ENCODE measurements around the gene HOXD10.
A peak's percentile ranks its signal among the peaks of the same experiment; 100 is the strongest.

HOXD10 gene

GRCh38 chr2:176136374-176137251 lies 20.0 kb downstream of the HOXD10 start:
- peak; percentile 69 for DNase-seq (ENCODE audit: low spot score)

DNA sequence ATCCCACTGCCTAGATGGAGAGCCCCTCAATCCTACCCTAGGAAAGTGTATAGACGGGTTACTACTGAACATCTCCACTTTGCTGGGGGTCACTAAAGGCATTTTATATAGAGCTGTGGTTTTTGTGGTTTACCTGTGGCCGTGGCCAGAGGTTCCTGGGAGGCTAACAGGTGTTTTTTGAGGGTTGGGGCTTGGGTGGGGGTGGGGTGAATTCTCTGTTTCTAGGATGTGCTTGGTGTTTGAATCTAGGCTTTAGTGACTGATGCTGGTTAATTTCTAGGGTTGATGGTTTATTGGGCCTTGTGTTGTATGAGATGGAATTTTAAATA lies 20.6 kb downstream of the HOXD10 start:
- DNase-seq (ENCODE audit: low spot score), result no peak

- no peak for DNase-seq (ENCODE audit: low spot score)
Observed at GRCh38 chr2:176137906-176138305, 21.3 kb downstream of the HOXD10 start.

DNA sequence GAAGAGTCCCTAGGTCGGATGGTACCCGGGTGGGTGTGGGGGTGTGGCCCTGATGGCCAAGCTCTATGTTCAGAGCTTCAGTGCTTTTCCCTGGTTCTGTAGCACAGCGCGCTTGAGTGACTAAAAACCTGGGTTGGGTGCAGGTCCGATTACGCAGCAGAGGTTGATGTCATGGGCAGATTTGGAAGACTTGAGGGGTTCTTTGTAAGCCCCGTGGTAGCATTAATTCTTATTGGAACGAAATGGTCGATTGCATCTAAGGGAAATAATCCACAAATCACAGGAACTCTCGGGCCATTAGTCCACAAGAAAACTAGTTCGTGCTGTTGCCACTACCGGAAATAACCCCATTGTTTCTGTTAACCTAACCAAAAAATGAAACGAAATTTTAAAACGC lies 21.9 kb downstream of the HOXD10 start:
- DNase-seq (ENCODE audit: low spot score), result no peak

- no peak for DNase-seq (ENCODE audit: low spot score)
Observed at GRCh38 chr2:176138923-176139660, 22.5 kb downstream of the HOXD10 start.

- DNase-seq (ENCODE audit: low spot score), result no peak
Observed at GRCh38 chr2:176139661-176140512, 23.3 kb downstream of the HOXD10 start.

DNA sequence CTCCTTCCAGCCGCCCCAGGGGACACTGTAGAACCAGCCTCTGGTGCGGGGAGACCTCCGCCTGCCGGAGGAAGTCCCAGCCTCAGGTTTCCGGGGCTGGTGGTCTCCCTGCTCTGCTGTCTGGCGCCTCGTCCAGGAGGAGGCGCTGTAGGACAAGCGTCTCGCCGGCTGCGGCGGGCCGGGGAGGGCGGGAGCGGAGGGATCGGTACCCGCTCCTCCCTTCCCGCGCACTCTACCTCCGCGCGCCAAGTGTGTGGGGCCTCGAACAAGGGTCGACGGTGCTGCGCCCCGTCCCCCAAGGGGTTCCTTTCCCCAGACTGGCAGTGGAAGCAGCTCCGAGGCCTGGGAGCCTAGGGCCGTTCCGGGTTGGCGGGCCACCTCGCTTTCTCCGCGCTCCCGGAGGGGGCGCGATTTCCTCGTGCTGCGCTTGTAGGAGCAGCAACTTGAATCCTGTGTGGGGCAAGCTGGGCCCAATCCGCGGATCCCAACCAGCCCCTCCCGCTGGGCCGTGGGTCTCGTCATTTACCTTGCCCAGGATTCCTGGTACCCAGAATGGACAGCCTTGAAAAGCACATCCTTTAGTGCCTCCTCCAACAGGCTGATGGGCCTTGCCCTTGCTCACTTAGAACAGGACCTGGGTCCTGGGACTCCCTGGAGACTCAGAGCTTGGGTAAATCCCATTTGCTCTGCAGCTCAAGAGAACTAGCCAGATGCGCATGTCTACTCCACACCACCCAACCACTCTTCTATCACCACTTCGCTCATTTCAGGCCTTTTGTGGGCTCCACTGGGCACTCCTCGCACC lies 24.1 kb downstream of the HOXD10 start:
- DNase-seq (ENCODE audit: low spot score), result peak; percentile 54

DNA sequence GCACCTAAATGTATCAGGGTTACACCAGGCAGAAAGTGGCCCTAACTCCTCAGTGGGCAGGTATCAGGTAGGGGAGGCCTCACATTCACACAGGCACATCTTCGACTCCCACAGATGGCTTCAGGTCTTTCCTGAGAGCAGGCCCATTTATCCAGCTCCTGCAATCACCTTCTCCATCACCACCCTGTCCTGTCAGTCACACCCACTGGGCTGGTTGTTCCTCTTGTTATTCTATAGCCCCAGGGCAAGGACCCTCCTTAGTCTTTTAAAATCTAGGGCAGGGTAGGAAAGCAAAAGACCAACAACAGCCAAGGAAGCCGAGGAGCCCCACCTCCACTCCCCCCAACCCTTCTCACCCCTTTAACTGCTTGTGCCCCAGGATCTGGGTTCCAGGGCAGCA lies 25.7 kb downstream of the HOXD10 start:
- DNase-seq (ENCODE audit: low spot score), result no peak

DNA sequence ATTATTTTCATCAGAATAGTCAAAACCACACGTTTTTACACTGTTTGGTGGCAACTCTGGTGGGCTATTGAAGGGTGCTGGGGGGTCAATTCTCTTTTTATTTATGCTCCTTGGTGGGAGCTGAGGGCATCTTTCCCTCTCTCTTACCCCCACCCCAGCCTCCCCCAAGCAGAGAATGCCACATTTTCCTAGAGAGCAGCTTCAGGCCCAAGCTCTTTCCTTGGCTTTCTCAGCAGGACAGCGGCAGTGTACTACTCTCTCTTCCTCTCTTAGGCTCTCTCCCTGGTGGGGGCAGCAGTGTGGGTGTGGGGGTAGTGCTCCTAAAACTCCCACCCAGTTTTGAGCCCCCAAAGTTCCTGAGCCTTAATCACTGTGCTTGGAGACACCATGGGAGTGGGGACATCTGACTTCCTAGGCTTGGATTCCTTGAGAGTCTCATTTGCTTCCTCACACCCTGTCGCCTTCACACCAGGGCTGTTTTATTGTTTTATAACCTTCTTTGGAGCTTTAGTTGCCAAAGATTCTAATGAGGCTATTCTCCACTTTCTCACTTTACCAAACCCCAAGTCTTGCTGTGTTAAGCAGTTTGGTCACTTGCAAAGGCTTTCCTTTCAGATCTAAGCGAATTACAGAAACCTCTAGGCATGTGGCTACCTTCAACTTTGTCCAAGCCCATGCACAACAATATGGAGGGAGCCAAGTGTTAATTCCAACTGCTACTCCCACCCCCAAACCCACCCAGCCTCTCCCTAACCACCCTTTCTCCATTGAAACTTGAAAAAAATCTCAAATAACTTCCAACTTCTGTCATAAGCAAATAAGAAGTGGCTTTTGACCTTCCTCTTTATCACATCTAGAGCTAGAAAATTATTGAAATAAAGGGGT lies 28.7 kb downstream of the HOXD10 start:
- no peak for DNase-seq (ENCODE audit: low spot score)

DNA sequence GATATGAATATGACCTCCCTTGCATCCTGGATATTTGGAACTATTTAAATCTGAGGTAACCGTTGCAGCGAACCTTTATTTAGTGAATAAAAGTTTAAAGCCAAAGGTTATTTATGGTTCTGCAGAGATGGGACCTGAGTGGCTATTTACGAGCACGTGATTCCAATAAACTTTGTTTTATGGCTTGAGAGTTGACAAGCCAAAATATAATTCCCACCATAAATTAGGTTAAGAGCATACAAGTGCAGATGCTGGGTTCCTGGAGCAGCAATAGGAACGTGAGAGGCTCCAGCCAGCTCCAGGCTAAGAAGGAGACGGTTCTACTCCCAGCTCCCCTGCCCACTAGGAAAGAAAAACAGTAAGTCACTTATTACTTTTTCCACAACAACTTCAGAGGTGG lies 29.5 kb downstream of the HOXD10 start:
- DNase-seq (ENCODE audit: low spot score), result no peak

DNA sequence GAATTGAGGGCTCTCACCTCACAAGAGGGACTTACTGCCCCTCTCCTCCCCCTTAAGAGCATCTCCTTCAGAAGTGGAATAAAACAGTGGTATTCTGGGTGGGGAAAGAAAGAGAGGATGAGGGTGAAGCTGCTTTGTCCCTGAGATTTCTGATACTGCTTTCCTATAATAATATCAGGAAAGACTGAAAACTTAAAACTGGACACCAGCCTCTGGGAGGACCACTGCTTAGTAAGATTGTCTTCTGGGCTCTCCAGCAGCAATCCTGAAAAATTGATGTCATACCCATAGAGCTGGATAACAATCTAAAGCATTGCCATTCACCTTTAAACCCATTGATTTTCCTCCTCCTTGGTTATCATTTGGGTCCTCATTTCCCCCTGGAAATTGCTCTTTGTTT lies 30.1 kb downstream of the HOXD10 start:
- DNase-seq (ENCODE audit: low spot score), result no peak

DNA sequence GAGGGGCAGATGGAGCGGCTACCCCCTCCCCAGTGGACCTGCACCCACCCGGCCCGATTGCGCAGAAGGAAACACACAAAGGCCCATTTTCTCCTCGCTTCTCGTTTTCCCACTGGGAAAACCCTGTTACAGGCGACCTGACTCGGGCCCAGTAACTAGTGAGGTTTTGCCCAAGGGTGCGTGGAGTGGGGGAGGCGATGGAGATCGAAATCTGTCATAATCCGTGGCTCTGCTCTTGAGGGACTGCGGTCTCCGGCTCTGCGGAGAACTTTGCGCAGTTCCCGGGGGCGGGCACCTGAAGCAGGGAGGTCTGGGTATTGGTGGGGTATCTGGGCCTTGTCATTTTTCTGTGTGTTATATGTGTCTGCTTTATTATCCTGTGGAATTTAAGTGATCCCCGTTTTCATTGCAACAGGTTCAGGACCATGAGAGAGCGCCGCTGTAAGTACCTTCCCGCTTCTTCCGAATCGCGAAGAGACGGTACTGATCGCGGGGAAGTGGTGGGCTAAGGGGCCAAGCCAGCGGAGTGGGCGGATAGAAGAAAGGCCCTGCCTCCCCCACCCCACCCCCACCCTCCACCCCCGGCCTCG lies 30.7 kb downstream of the HOXD10 start:
- no peak for DNase-seq (ENCODE audit: low spot score)

GRCh38 chr2:176147800-176148496 lies 31.4 kb downstream of the HOXD10 start:
- DNase-seq (ENCODE audit: low spot score), result no peak

DNA sequence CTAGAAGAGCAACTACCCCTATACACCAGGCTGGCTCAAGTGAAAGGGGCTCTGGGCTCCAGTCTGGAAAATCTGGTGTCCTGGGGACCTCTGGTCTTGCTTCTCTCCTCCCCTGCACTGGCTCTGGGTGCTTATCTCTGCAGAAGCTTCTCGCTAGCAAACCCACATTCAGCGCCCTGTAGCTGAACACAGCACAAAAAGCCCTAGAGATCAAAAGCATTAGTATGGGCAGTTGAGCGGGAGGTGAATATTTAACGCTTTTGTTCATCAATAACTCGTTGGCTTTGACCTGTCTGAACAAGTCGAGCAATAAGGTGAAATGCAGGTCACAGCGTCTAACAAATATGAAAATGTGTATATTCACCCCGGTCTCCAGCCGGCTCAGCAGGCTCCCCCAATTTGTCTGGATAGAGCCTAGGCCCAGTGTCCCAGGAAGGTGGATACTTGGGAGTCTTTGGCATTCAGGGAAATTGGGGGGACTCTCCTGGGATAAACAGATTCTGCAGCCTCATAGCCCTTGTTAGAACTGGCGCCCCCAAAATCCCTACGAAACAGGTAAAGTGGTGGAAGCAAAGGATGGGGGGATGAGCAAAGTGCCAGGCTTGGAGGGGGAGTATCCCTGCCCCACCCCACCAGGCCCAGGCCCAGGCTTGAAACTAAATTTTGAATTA lies 32.3 kb downstream of the HOXD10 start:
- no peak for DNase-seq (ENCODE audit: low spot score)

DNA sequence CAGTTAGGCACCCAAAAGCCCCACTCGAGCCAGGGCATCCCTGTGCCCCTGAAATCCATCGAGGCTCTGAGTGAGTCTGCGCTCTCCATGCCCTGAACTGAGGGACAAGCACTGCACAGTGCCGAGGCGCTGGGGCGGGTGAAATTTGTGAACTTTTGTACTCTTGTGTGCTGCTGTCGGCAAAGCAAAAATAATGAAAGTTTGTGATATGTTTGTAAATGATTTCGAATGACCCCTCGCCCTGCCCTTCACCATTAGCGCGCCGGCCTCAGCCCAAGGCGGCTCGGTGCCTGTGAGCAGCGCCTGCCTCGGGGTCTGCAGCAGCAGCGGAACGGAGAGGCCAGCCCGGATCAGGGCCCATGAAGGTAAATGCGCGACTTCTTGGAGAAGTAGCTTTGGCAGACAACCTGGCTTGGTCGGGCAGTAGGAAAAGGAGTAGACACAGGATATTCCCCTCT lies 32.9 kb downstream of the HOXD10 start:
- DNase-seq (ENCODE audit: low spot score), result no peak

DNA sequence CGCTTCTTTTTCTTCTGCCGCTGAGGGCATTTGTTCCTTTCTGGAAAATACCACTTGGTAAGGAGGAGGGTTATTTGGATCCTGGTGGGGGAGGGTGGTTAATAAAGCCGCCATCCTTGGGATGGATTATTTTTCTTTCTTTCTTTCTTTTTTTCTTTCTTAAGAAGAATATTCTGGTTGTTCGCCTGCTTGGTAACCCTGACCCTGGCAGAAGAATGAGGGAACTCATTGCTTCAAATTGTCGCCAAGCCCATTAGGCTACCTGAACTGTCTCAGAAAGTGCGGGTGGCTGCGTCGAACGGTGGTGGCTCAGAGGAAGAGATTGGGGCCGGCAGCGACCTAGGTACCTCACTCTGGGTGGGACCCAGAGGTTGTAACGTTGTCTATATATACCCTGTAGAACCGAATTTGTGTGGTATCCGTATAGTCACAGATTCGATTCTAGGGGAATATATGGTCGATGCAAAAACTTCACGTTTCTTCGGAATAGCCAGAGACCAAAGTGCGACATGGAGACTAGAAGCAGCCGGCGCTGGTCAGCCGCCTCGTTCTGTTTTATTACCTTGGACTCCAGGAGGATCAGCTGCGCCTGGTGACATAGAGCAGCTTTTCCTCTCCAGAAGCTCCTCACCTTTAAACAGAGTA lies 33.5 kb downstream of the HOXD10 start:
- DNase-seq (ENCODE audit: low spot score), result no peak

GRCh38 chr2:176150584-176151441 lies 34.2 kb downstream of the HOXD10 start:
- no peak for DNase-seq (ENCODE audit: low spot score)
